Keratinocyte (primary cell): ENCODE results near the gene ARHGEF28. TPM values are rescaled to one million over a fixed set of nuclear protein-coding genes. Genes with fewer than 3 reads are reported as not detected.

Experiments used
- DNase-seq: peaks from one replicate; pipeline ENCODE4 v3.0.0-alpha.2; 2011; ENCODE audit warnings: low read depth, missing footprints, low spot score
- FAIRE-seq: peaks from 2 replicates; lab custom pipeline; 2011; peaks lifted over from hg19 to GRCh38; lab: Jason Lieb, UNC
- H2AFZ ChIP-seq: 2 replicates; pipeline ENCODE4 v1.6.0; 2012; ENCODE audit warnings: low read length, control low read depth, inconsistent platforms; ENCODE audit not compliant: control insufficient read depth
- H3K27ac ChIP-seq: 2 replicates; pipeline ENCODE4 v1.5.1; 2011; ENCODE audit warnings: low read length; ENCODE audit not compliant: control insufficient read depth, insufficient read depth
- H3K27me3 ChIP-seq: 3 replicates; pipeline ENCODE4 v1.6.0; 2011; ENCODE audit warnings: low read length; ENCODE audit not compliant: control insufficient read depth, insufficient read depth; ENCODE audit errors: extremely low read depth
- H3K36me3 ChIP-seq, 2 experiments: 2 replicates in 1 of 2; 3 replicates in 1 of 2; pipeline ENCODE4 v1.5.1; 2011; ENCODE audit warnings: low read length in 2 of 2, mild to moderate bottlenecking in 1 of 2; ENCODE audit not compliant: control insufficient read depth in 2 of 2, insufficient read depth in 2 of 2; ENCODE audit errors: extremely low read depth in 1 of 2
- H3K4me1 ChIP-seq: 3 replicates; pipeline ENCODE4 v1.5.1; 2011; ENCODE audit warnings: low read length; ENCODE audit not compliant: control insufficient read depth, insufficient read depth; ENCODE audit errors: extremely low read depth
- H3K4me2 ChIP-seq: 3 replicates; pipeline ENCODE4 v1.6.0; 2011; ENCODE audit warnings: low read depth, low read length; ENCODE audit not compliant: control insufficient read depth, insufficient read depth; ENCODE audit errors: extremely low read depth
- H3K4me3 ChIP-seq, 3 experiments: fragments of 200-600 bp in 1 of 3; sonication (generic) in 1 of 3; 2 replicates in 2 of 3; 3 replicates in 1 of 3; pipeline ENCODE4 v1.5.1; 2011 to 2016; ENCODE audit warnings: low read length in 3 of 3, mild to moderate bottlenecking in 3 of 3, control low read depth in 2 of 3, inconsistent platforms in 1 of 3, low read depth in 1 of 3, mixed read lengths in 1 of 3, mixed run types in 1 of 3, moderate library complexity in 1 of 3; ENCODE audit not compliant: control insufficient read depth in 2 of 3, insufficient read depth in 2 of 3; ENCODE audit errors: extremely low read depth in 1 of 3
- H3K79me2 ChIP-seq: 2 replicates; pipeline ENCODE4 v1.6.0; 2012; ENCODE audit warnings: low read length; ENCODE audit not compliant: control insufficient read depth, insufficient read depth
- H3K9ac ChIP-seq: 3 replicates; pipeline ENCODE4 v1.6.0; 2011; ENCODE audit warnings: low read length; ENCODE audit not compliant: control insufficient read depth, insufficient read depth; ENCODE audit errors: extremely low read depth
- H3K9me1 ChIP-seq: 3 replicates; pipeline ENCODE4 v1.6.0; 2011; ENCODE audit warnings: low read length; ENCODE audit not compliant: control insufficient read depth, insufficient read depth; ENCODE audit errors: extremely low read depth
- H3K9me3 ChIP-seq: 2 replicates; pipeline ENCODE4 v1.5.1; 2012; ENCODE audit warnings: low read depth, low read length; ENCODE audit not compliant: control insufficient read depth
- H4K20me1 ChIP-seq: 3 replicates; pipeline ENCODE4 v1.6.0; 2011; ENCODE audit warnings: low read length; ENCODE audit not compliant: control insufficient read depth, insufficient read depth; ENCODE audit errors: extremely low read depth
- CTCF ChIP-seq, 3 experiments: IDR thresholded peaks in 1 of 3; conservative IDR thresholded peaks in 1 of 3; optimal IDR thresholded peaks in 1 of 3; 2 replicates in 2 of 3; 3 replicates in 1 of 3; pipeline versions ENCODE3 to v1.5.1; 2011; ENCODE audit warnings: low read length in 3 of 3, mild to moderate bottlenecking in 3 of 3, moderate library complexity in 2 of 3, control low read depth in 1 of 3, inconsistent platforms in 1 of 3; ENCODE audit not compliant: insufficient read depth in 2 of 3; ENCODE audit errors: extremely low read depth in 1 of 3
- EZH2 ChIP-seq: IDR thresholded peaks from one replicate; pipeline ENCODE4 v1.6.1; 2012; ENCODE audit warnings: inconsistent platforms, mild to moderate bottlenecking, low read length, moderate library complexity
- dilution Hi-C: fragments of 300-500 bp; cut with MboI; formaldehyde crosslinking; loops from one replicate; pipeline ENCODE4 v1.7.0; 2020; ENCODE audit warnings: low sequenced_read_pairs; ENCODE audit not compliant: extremely low pct_ligation_motif_present
- polyA plus RNA-seq, 5 experiments: library from polyadenylated mRNA; depleted of rRNA in 3 of 5; stranded (reverse) in 3 of 5; stranded (forward) in 1 of 5; unstranded in 1 of 5; fragments of >200 nt; gene quantifications; 1 replicate in 1 of 5; 2 replicates in 3 of 5; 3 replicates in 1 of 5; pipeline versions ENCODE4 v1.2.1 to v1.2.3, GENCODE V29; 2011 to 2012; ENCODE audit warnings: missing spikeins in 2 of 5, low read depth in 1 of 5, low replicate concordance in 1 of 5

Gene ARHGEF28
- polyA plus RNA-seq, 1 donor (not counting 4 experiments of a cell fraction or from before 2014, with no cell fraction given), result 31.6 TPM

DNA sequence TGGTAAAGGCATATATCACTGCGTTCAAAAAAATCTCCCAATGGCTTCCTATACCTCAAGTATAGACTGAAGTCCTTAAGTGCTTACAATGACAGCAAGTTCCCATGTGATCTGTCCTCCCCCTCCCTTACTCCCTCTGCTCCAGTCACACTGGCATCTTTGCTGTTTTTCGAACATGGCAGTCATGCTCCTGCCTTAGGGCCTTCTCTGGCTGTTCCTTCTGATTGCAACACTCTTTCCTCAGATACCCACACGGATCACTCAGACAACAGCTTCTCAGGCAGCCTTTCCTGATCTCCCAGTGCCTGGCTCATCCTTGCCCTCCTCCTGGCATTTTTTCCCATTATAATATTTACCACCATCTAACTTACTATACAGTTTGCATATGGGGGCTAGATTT lies 232.8 kb downstream of the ARHGEF28 start:
- DNase-seq, result no peak
- Histone ChIP-seq H3K27me3 (no peaks in the 10 kb centered on the region), H3K4me3 (no peak overlapping the region), H3K36me3 (peaks cover 25 to 28% of the 10 kb centered on the region in 2 experiments), H3K9me3 (no peaks in the 10 kb centered on the region), H3K79me2 (no peaks in the 10 kb centered on the region), H3K9me1 (no peaks in the 10 kb centered on the region), H3K9ac (no peak overlapping the region), H3K4me2 (no peak overlapping the region), H3K27ac (no peak overlapping the region), H4K20me1 (no peaks in the 10 kb centered on the region), H3K4me1 (no peaks in the 10 kb centered on the region), H2AFZ (no peak overlapping the region)
- FAIRE-seq, result no peak
- TF ChIP-seq EZH2 (no peak), CTCF (optimal IDR thresholded peaks at IDR 0.05 in 1 of 3, IDR thresholded peaks at IDR 0.05 in 1 of 3, conservative IDR thresholded peaks at IDR 0.05 in 1 of 3; ENCODE audit: extremely low read depth in 1 of 3, insufficient read depth in 2 of 3, low read length in 3 of 3) (no peak)
- dilution Hi-C loops, result no loop called here

GRCh38 chr5:73859696-73860095 lies 233.7 kb downstream of the ARHGEF28 start:
- H3K27ac ChIP-seq, result no peak overlapping the region
- no peak overlapping the region for H3K9ac ChIP-seq

More at GRCh38 chr5:73859696-73860095, 233.7 kb downstream of the ARHGEF28 start:
- H3K36me3 ChIP-seq, result peaks cover 19 to 31% of the 10 kb centered on the region in 2 experiments
- no peaks in the 10 kb centered on the region for H4K20me1 ChIP-seq
- no peaks in the 10 kb centered on the region for H3K27me3 ChIP-seq
- dilution Hi-C loops, result no loop called here
- no peak overlapping the region for H3K4me3 ChIP-seq
- DNase-seq, result no peak
- TF ChIP-seq EZH2 (no peak), CTCF (optimal IDR thresholded peaks at IDR 0.05 in 1 of 3, IDR thresholded peaks at IDR 0.05 in 1 of 3, conservative IDR thresholded peaks at IDR 0.05 in 1 of 3; ENCODE audit: extremely low read depth in 1 of 3, insufficient read depth in 2 of 3, low read length in 3 of 3) (no peak)
- no peak for FAIRE-seq
- no peaks in the 10 kb centered on the region for H3K9me1 ChIP-seq
- H3K9me3 ChIP-seq, result no peaks in the 10 kb centered on the region
- H2AFZ ChIP-seq, result no peak overlapping the region
- H3K4me2 ChIP-seq, result no peak overlapping the region
- H3K4me1 ChIP-seq, result no peaks in the 10 kb centered on the region
- no peaks in the 10 kb centered on the region for H3K79me2 ChIP-seq
